WTC11 (cell line): ENCODE results near the gene PDE5A. TPM values are rescaled to one million over a fixed set of nuclear protein-coding genes. Genes with fewer than 3 reads are reported as not detected.
A peak's percentile ranks its signal among the peaks of the same experiment; 100 is the strongest.

Experiments used
- ATAC-seq: fragments of 200-7000 bp; cut with Tn5 transposase; 2 replicates; pipeline ENCODE4 v1.10.0; 2021; ENCODE audit warnings: mild to moderate bottlenecking, moderate library complexity
- CTCF ChIA-PET: fragments of 300-600 bp; sonication (Branson Sonifier 250); formaldehyde crosslinking; loops from one replicate; lab custom pipeline; 2021; ENCODE audit warnings: antibody characterized with exemption; lab: Charles Lee
- POLR2A ChIA-PET: fragments of 350-600 bp; sonication (Branson Sonifier 250); formaldehyde crosslinking; loops from one replicate; lab custom pipeline; 2021; ENCODE audit warnings: antibody characterized with exemption; lab: Charles Lee
- DNase-seq: peaks from one replicate; pipeline ENCODE4 v3.0.0; 2021; ENCODE audit warnings: low spot score
- H3K27ac Mint-ChIP-seq: 2 replicates; pipeline ENCODE4 v1.8.0; 2021; ENCODE audit warnings: mixed read lengths
- H3K27me3 Mint-ChIP-seq: 2 replicates; pipeline ENCODE4 v1.8.0; 2021; ENCODE audit warnings: low read depth, mild to moderate bottlenecking, moderate library complexity, mixed read lengths
- H3K36me3 Mint-ChIP-seq: 2 replicates; pipeline ENCODE4 v1.8.0; 2021; ENCODE audit warnings: mixed read lengths
- H3K4me1 Mint-ChIP-seq: 2 replicates; pipeline ENCODE4 v1.8.0; 2022; ENCODE audit warnings: mixed read lengths
- H3K4me3 Mint-ChIP-seq: 2 replicates; pipeline ENCODE4 v1.8.0; 2021; ENCODE audit warnings: mild to moderate bottlenecking, moderate library complexity, mixed read lengths
- H3K9me3 Mint-ChIP-seq: 2 replicates; pipeline ENCODE4 v1.8.0; 2021; ENCODE audit warnings: mixed read lengths
- ARID4B ChIP-seq: sonication (generic); formaldehyde crosslinking; IDR thresholded peaks from 2 replicates; pipeline ENCODE4 v1.8.0; 2023; ENCODE audit warnings: missing genetic modification reagents, mild to moderate bottlenecking, borderline replicate concordance
- ATF1 ChIP-seq: sonication (generic); formaldehyde crosslinking; IDR thresholded peaks from 2 replicates; pipeline ENCODE4 v1.8.1; 2023; ENCODE audit warnings: mild to moderate bottlenecking, moderate library complexity, missing genetic modification reagents
- FOXJ3 ChIP-seq: sonication (generic); formaldehyde crosslinking; IDR thresholded peaks from 2 replicates; pipeline ENCODE4 v1.9.0; 2021; ENCODE audit warnings: missing genetic modification reagents, mild to moderate bottlenecking, borderline replicate concordance
- GRHL2 ChIP-seq: fragments of 250-450 bp; sonication (Bioruptor Pico); IDR thresholded peaks from 2 replicates; pipeline ENCODE4 v1.8.0; 2022; ENCODE audit warnings: mild to moderate bottlenecking, moderate library complexity; ENCODE audit not compliant: insufficient replicate concordance, severe bottlenecking
- HMGA2 ChIP-seq: fragments of 250-450 bp; sonication (Bioruptor Pico); IDR thresholded peaks from 2 replicates; pipeline ENCODE4 v1.4.0; 2021; ENCODE audit warnings: mild to moderate bottlenecking, moderate library complexity
- NFE2L1 ChIP-seq: sonication (generic); formaldehyde crosslinking; IDR thresholded peaks from 2 replicates; pipeline ENCODE4 v1.8.1; 2023; ENCODE audit warnings: missing genetic modification reagents
- NR2C2 ChIP-seq: sonication (generic); formaldehyde crosslinking; IDR thresholded peaks from 2 replicates; pipeline ENCODE4 v1.8.0; 2022; ENCODE audit warnings: mild to moderate bottlenecking, missing genetic modification reagents
- OVOL2 ChIP-seq: fragments of 250-450 bp; sonication (Bioruptor Pico); IDR thresholded peaks from 2 replicates; pipeline ENCODE4 v1.9.0; 2021; ENCODE audit warnings: mild to moderate bottlenecking, borderline replicate concordance
- PRDM15 ChIP-seq: sonication (generic); formaldehyde crosslinking; IDR thresholded peaks from 2 replicates; pipeline ENCODE4 v1.8.0; 2022; ENCODE audit warnings: missing genetic modification reagents
- TEAD4 ChIP-seq: sonication (generic); formaldehyde crosslinking; IDR thresholded peaks from 2 replicates; pipeline ENCODE4 v1.8.0; 2022; ENCODE audit warnings: mild to moderate bottlenecking, missing genetic modification reagents
- ZNF219 ChIP-seq: sonication (generic); formaldehyde crosslinking; IDR thresholded peaks from 2 replicates; pipeline ENCODE4 v1.8.0; 2023; ENCODE audit warnings: missing genetic modification reagents, mild to moderate bottlenecking, borderline replicate concordance
- ZNF512 ChIP-seq: sonication (generic); formaldehyde crosslinking; IDR thresholded peaks from 2 replicates; pipeline ENCODE4 v1.8.1; 2022; ENCODE audit warnings: missing genetic modification reagents, borderline replicate concordance
- ZNF532 ChIP-seq: fragments of 250-450 bp; sonication (Bioruptor Pico); IDR thresholded peaks from 2 replicates; pipeline ENCODE4 v1.9.0; 2021; ENCODE audit warnings: mild to moderate bottlenecking, borderline replicate concordance
- total RNA-seq: library from RNA; stranded (reverse); gene quantifications from 3 replicates; pipeline ENCODE4 v1.2.3, GENCODE V29; 2021

Gene PDE5A
- total RNA-seq, 1 experiment from 2014 or later = 25.6 TPM

- TF ChIP-seq PRDM15 (CRISPR knock-in tag) (no peak), ARID4B (no peak)
- TF ChIP-seq, all 79 proteins: peak for 0
Observed at GRCh38 chr4:119632216-119632615, 3.6 kb upstream of the PDE5A start (continued).

- DNase-seq (no peak), ATAC-seq (no peak)
- TF ChIP-seq OVOL2 (no peak), GRHL2 (CRISPR knock-in tag) (no peak), NR2C2 (no peak), FOXJ3 (CRISPR knock-in tag) (no peak), HMGA2 (CRISPR knock-in tag) (no peak), ZNF512 (CRISPR knock-in tag) (no peak), TEAD4 (CRISPR knock-in tag) (no peak), ATF1 (no peak), ZNF532 (CRISPR knock-in tag) (no peak), ZNF219 (no peak), ARID4B (no peak), NFE2L1 (CRISPR knock-in tag) (no peak)
- H3K27me3 Mint-ChIP-seq = no peaks in the 10 kb centered on the region; the same call in 1 of the 2 replicates
- no peaks in the 10 kb centered on the region for H3K36me3 Mint-ChIP-seq
- ChIA-PET CTCF (interaction anchor here (0.6 to 2.7 kb wide), 45 partner anchors 12 to 428 kb away, joined by 3 to 45 read pairs (median 4); a partner anchor contains a TSS), POLR2A (interaction anchor here (0.6 to 1.4 kb wide), 4 partner anchors 13 to 437 kb away, joined by 3 to 5 read pairs (median 4); partner anchors contain the start of gene MAD2L1)
- H3K27ac Mint-ChIP-seq = peak overlapping the region; percentile 71
- no peaks in the 10 kb centered on the region for H3K9me3 Mint-ChIP-seq
- peak overlapping the region; percentile 84 for H3K4me3 Mint-ChIP-seq
- peaks cover 30% of the 10 kb centered on the region for H3K4me1 Mint-ChIP-seq
Observed at GRCh38 chr4:119629142-119629471, 503 bp upstream of the PDE5A start.
